ENCODE data around the gene CUX1.

DNA sequence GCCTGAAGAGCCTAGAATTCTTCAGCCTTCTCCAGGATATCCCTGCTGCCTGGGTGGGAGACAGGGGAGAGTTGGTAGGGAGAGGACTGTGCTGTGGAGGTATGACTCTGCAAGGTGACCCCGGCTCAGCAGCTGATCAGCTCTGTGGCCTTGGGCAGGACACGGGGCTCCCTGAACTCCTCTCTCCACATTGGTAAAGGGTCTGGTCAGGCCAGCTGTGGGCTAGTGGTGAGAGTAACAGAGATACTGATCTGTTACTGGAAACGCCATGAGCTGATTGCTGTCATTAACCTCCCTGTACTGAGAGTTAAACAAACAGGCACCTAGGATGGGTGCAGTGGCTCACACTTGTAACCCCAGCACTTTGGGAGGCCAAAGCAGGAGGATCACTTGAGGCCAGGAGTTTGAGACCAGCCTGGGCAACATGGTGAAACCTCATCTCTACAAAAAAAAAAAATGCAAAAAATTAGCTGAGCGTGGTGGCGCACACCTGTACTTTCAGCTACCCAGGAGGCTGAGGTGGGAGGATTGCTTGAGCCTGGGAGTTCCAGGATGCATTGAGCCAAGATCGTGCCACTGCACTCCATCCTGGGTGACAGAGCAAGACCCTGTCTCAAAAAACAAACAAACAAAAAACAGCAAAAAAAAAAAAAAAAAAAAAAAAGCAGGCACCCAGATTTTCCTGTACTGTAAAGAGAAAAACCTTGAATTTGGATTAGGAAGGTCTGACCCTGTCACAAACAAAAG, 151.5 kb downstream of the CUX1 start:
- TF ChIP-seq, protein P1, sequence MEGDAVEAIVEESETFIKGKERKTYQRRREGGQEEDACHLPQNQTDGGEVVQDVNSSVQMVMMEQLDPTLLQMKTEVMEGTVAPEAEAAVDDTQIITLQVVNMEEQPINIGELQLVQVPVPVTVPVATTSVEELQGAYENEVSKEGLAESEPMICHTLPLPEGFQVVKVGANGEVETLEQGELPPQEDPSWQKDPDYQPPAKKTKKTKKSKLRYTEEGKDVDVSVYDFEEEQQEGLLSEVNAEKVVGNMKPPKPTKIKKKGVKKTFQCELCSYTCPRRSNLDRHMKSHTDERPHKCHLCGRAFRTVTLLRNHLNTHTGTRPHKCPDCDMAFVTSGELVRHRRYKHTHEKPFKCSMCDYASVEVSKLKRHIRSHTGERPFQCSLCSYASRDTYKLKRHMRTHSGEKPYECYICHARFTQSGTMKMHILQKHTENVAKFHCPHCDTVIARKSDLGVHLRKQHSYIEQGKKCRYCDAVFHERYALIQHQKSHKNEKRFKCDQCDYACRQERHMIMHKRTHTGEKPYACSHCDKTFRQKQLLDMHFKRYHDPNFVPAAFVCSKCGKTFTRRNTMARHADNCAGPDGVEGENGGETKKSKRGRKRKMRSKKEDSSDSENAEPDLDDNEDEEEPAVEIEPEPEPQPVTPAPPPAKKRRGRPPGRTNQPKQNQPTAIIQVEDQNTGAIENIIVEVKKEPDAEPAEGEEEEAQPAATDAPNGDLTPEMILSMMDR (IDR thresholded peaks at IDR 0.05), result no peak
- no peak for TF ChIP-seq POLR2A (IDR thresholded peaks at IDR 0.05)

Measured in breast epithelium (tissue), 3 donors.